ENCODE data around the gene GMPR.
"Not testable (repeated sequence)": the region's sequence is repeated elsewhere in the genome, so short reads cannot be mapped to it uniquely, and the experiment has no call there.

The GMPR gene

GRCh38 chr6:16209539-16209938, 28.8 kb upstream of the GMPR start:
- no peak overlapping the region for H3K4me3 ChIP-seq (ENCODE audit: low read depth, low read length)
- TF ChIP-seq CTCF (IDR thresholded peaks at IDR 0.05; ENCODE audit: borderline replicate concordance, insufficient read depth, low read depth, low read length) = no peak

DNA sequence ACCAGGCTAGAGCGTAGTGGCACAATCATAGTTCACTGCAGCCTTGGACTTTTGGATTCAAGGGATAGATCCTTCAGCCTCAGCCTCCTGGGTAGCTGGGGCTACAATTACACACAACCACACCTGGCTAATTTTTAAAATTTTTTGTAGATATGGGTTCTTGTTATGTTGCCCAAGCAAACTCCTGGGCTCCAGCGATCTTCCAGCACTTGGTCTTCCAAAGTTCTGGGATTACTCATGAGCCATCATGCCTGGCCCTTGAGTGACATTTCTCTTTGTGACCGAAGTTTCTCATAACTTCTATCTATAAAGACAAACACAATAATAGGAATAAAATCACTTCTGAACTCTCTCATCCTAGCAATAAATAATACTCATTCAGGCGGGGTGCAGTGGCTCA, 26.1 kb upstream of the GMPR start:
- TF ChIP-seq CTCF (IDR thresholded peaks at IDR 0.05; ENCODE audit: borderline replicate concordance, insufficient read depth, low read depth, low read length) = no peak
- no peak overlapping the region for H3K4me3 ChIP-seq (ENCODE audit: low read depth, low read length)

DNA sequence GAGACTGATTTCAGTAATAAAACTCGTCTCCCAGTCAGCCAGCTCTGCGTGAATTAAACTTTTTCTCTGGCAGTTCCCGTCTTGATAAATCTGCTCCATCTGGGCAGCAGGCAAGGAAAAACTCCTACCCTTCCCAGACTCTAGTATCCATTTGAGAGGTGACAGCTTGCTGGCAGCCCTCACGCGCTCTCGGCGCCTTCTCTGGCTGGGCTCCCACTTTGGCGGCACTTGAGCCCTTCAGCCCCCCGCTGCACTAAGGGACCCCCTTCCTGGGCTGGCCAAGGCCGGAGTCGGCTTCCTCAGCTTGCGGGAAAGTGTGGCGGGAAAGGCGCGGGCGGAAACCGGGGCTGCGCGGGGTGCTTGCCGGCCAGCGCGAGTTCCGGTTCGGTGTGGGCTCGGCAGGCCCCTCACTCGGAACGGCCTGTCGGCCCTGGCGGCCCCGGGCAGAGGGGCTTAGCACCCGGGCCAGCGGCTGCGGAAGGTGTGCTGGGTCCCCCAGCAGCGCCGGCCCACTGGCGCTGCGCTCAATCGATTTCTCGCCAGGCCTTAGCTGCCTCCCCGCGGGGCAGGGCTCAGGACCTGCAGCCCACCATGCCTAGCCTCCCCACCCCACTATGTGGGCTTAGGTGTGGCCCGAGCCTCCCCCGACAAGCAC, 21.8 kb upstream of the GMPR start:
- H3K4me3 ChIP-seq (ENCODE audit: low read depth, low read length) = no peak overlapping the region
- TF ChIP-seq CTCF (IDR thresholded peaks at IDR 0.05; ENCODE audit: borderline replicate concordance, insufficient read depth, low read depth, low read length) = no peak

- no peak overlapping the region for H3K4me3 ChIP-seq (ENCODE audit: low read depth, low read length)
- no peak for TF ChIP-seq CTCF (IDR thresholded peaks at IDR 0.05; ENCODE audit: borderline replicate concordance, insufficient read depth, low read depth, low read length)
Observed at GRCh38 chr6:16217156-16217721, 21.1 kb upstream of the GMPR start.

GRCh38 chr6:16222826-16223225, 15.6 kb upstream of the GMPR start:
- TF ChIP-seq CTCF (IDR thresholded peaks at IDR 0.05; ENCODE audit: borderline replicate concordance, insufficient read depth, low read depth, low read length) = no peak
- H3K4me3 ChIP-seq (ENCODE audit: low read depth, low read length) = no peak overlapping the region

DNA sequence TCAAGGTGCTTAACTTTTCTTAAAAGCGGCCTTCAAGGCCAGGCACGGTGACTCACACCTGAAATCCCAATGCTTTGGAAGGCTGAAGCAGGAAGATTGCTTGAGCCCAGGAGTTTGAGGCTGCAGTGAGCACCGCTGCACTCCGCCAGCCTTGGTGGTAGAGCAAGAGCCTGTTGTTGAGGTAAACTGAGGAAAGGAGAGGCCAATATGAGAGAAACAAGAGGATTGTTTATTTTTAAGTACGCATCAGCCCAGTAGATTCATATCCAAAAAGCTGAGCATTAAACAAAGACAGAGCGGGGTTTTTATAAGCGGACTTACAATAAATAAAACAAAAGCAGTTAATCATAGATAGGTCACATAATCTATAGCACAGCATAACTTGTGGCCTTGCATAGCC, 15.0 kb upstream of the GMPR start:
- H3K4me3 ChIP-seq (ENCODE audit: low read depth, low read length) = no peak overlapping the region
- TF ChIP-seq CTCF (IDR thresholded peaks at IDR 0.05; ENCODE audit: borderline replicate concordance, insufficient read depth, low read depth, low read length) = no peak

GRCh38 chr6:16224409-16224808, 14.0 kb upstream of the GMPR start:
- H3K4me3 ChIP-seq (ENCODE audit: low read depth, low read length) = no peak overlapping the region
- no peak for TF ChIP-seq CTCF (IDR thresholded peaks at IDR 0.05; ENCODE audit: borderline replicate concordance, insufficient read depth, low read depth, low read length)

DNA sequence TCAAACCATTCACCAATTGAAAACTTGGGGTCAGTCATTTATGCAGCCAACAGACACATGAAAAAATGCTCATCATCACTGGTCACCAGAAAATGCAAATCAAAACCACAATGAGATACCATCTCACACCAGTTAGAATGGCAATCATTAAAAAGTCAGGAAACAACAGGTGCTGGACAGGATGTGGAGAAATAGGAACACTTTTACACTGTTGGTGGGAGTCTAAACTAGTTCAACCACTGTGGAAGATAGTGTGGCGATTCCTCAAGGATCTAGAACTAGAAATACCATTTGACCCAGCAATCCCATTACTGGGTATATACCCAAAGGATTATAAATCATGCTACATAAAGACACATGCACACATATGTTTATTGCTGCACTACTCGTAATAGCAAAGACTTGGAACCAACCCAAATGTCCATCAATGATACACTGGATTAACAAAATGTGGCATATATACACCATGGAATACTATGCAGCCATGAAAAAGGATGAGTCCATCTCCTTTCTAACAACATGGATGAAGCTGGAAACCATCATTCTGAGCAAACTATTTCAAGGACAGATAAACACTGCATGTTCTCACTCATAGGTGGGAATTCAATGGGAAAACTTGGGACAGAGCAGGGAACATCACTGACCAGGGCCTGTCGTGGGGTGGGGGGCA, 13.2 kb upstream of the GMPR start:
- H3K4me3 ChIP-seq (ENCODE audit: low read depth, low read length) = not testable (repeated sequence)

- H3K4me3 ChIP-seq (ENCODE audit: low read depth, low read length) = not testable (repeated sequence)
Observed at GRCh38 chr6:16226117-16227047, 12.0 kb upstream of the GMPR start.

Data from GM12875 (cell line).